Fibroblast of skin of back (primary cell): ENCODE data around the gene SGTB. TPM values are rescaled to one million over a fixed set of nuclear protein-coding genes. Genes with fewer than 3 reads are reported as not detected.

Experiments
- DNase-seq: peaks from one replicate; pipeline ENCODE4 v3.0.0-alpha.2; 2013
- polyA plus RNA-seq, 2 experiments: library from polyadenylated mRNA; unstranded; fragments of 120-200 nt; gene quantifications; one replicate each; pipeline ENCODE4 v1.2.1, GENCODE V29; 2013; ENCODE audit not compliant: insufficient read length in 2 of 2

SGTB gene
- 14.6 TPM for polyA plus RNA-seq (2013, experiment 1 of 2; ENCODE audit: insufficient read length)
- polyA plus RNA-seq (2013, experiment 2 of 2; ENCODE audit: insufficient read length), result 14.0 TPM

- peak; percentile 83 for DNase-seq
These were observed at the start of gene SGTB, which contains the start of gene NLN for GRCh38 chr5:65721720-65722574. Gene SGTB, minus strand, starts transcription at chr5:65722109. Its CDS starts 1,302 bp downstream, at chr5:65720807. Gene NLN, plus strand, starts transcription at chr5:65722205. Its CDS starts 169 bp downstream, at chr5:65722374.

- no peak for DNase-seq
These were observed 49.4 kb upstream of the SGTB start for GRCh38 chr5:65771266-65771665.

GRCh38 chr5:65769539-65769938 lies 47.6 kb upstream of the SGTB start:
- DNase-seq, result peak; percentile 94

- DNase-seq, result no peak
These were observed 46.9 kb upstream of the SGTB start for GRCh38 chr5:65768723-65769346.

GRCh38 chr5:65767565-65767964 lies 45.7 kb upstream of the SGTB start:
- no peak for DNase-seq

GRCh38 chr5:65766781-65767180 lies 44.9 kb upstream of the SGTB start:
- no peak for DNase-seq

GRCh38 chr5:65766175-65766574 lies 44.3 kb upstream of the SGTB start:
- no peak for DNase-seq

- no peak for DNase-seq
These were observed 43.7 kb upstream of the SGTB start for GRCh38 chr5:65765582-65765981.

- DNase-seq, result no peak
These were observed 40.3 kb upstream of the SGTB start for GRCh38 chr5:65762234-65762633.

- DNase-seq, result peak; percentile 66
These were observed 38.8 kb upstream of the SGTB start for GRCh38 chr5:65760504-65761275.

GRCh38 chr5:65758546-65759144 lies 36.7 kb upstream of the SGTB start:
- no peak for DNase-seq

GRCh38 chr5:65753189-65753588 lies 31.3 kb upstream of the SGTB start:
- DNase-seq, result no peak

- no peak for DNase-seq
These were observed 29.0 kb upstream of the SGTB start for GRCh38 chr5:65750938-65751337.

- no peak for DNase-seq
These were observed 28.0 kb upstream of the SGTB start for GRCh38 chr5:65749956-65750355.

- DNase-seq, result no peak
These were observed 27.4 kb upstream of the SGTB start for GRCh38 chr5:65749221-65749844.

- DNase-seq, result peak; percentile 93
These were observed 20.8 kb upstream of the SGTB start for GRCh38 chr5:65742565-65743231.

- no peak for DNase-seq
These were observed 17.3 kb upstream of the SGTB start for GRCh38 chr5:65739162-65739561.

- DNase-seq, result no peak
These were observed 16.4 kb upstream of the SGTB start for GRCh38 chr5:65738305-65738704.

GRCh38 chr5:65737842-65738241 lies 15.9 kb upstream of the SGTB start:
- no peak for DNase-seq

- no peak for DNase-seq
These were observed 14.1 kb upstream of the SGTB start for GRCh38 chr5:65736011-65736410.

GRCh38 chr5:65734921-65735320 lies 13.0 kb upstream of the SGTB start:
- DNase-seq, result no peak
